Endothelial cell of umbilical vein (primary cell): ENCODE data around the gene RBBP4.

Experiments used
- POLR2A ChIP-seq: IDR thresholded peaks from 2 replicates; pipeline ENCODE4 v1.6.1; 2012; ENCODE audit warnings: low read depth, mild to moderate bottlenecking, control low read depth, low read length
- POLR2AphosphoS5 ChIP-seq: IDR thresholded peaks from 2 replicates; pipeline ENCODE4 v1.6.1; 2012; ENCODE audit warnings: low read depth, mild to moderate bottlenecking, control low read depth, low read length, moderate library complexity; ENCODE audit not compliant: insufficient read depth

GRCh38 chr1:32651461-32652073 lies 559 bp downstream of the RBBP4 start:
- TF ChIP-seq POLR2A (no peak), POLR2AphosphoS5 (peak; percentile 11)
